Upper lobe of right lung (tissue), 1 donor: ENCODE data around the gene TTYH3. TPM values are rescaled to one million over a fixed set of nuclear protein-coding genes. Genes with fewer than 3 reads are reported as not detected.

Experiments
- ATAC-seq: fragments of 200-7000 bp; cut with Tn5 transposase; one replicate; pipeline ENCODE4 v1.9.1; 2020; ENCODE audit warnings: mild to moderate bottlenecking, moderate library complexity
- DNase-seq: peaks from one replicate; pipeline ENCODE4 v3.0.0-alpha.2; 2020
- H3K27ac ChIP-seq: fragments of 200-600 bp; one replicate; pipeline ENCODE4 v1.8.0; 2022
- H3K27me3 ChIP-seq: fragments of 200-600 bp; one replicate; pipeline ENCODE4 v1.8.0; 2022; ENCODE audit warnings: mild to moderate bottlenecking
- H3K36me3 ChIP-seq: fragments of 200-600 bp; one replicate; pipeline ENCODE4 v1.8.0; 2022
- H3K4me1 ChIP-seq: fragments of 200-600 bp; one replicate; pipeline ENCODE4 v1.8.0; 2022
- H3K4me3 ChIP-seq: fragments of 200-600 bp; one replicate; pipeline ENCODE4 v1.8.0; 2022; ENCODE audit warnings: mild to moderate bottlenecking
- H3K9me3 ChIP-seq: fragments of 200-600 bp; one replicate; pipeline ENCODE4 v1.8.0; 2022
- CTCF ChIP-seq: fragments of 200-600 bp; IDR thresholded peaks from one replicate; pipeline ENCODE4 v1.8.0; 2022; ENCODE audit warnings: antibody characterized with exemption
- intact Hi-C: fragments of 100-400 bp; cut with DNase I; formaldehyde crosslinking; loops from one replicate; pipeline ENCODE4 v1.11.0; 2022
- total RNA-seq: library from RNA; stranded (reverse); fragmentation: NEBNext Ultra II Directional; extraction: Animal tissue kit (Norgen Biotek cat#: 25700); gene quantifications from one replicate; pipeline ENCODE4 v1.2.1, GENCODE V29; 2021
- donor health status: DM: no; HTN: yes; CAD: no; lungs with severe emphysema.

TTYH3 gene
- total RNA-seq, 1 donor from 2014 or later: 48.8 TPM

- intact Hi-C loops: no loop called here
- Histone ChIP-seq H3K36me3 (peaks cover 68% of the 10 kb centered on the region), H3K4me1 (no peaks in the 10 kb centered on the region), H3K9me3 (no peaks in the 10 kb centered on the region), H3K4me3 (no peak overlapping the region), H3K27me3 (no peaks in the 10 kb centered on the region), H3K27ac (no peak overlapping the region)
- TF ChIP-seq CTCF: no peak
- ATAC-seq: no peak
- no peak for DNase-seq
Observed at GRCh38 chr7:2594599-2594998, 37.2 kb upstream of the TTYH3 start.

- no peak for DNase-seq
- intact Hi-C loops: no loop called here
- no peak for TF ChIP-seq CTCF
- Histone ChIP-seq H3K4me3 (no peak overlapping the region), H3K36me3 (peaks cover 75% of the 10 kb centered on the region), H3K4me1 (no peaks in the 10 kb centered on the region), H3K27me3 (no peaks in the 10 kb centered on the region), H3K9me3 (no peaks in the 10 kb centered on the region), H3K27ac (no peak overlapping the region)
- peak; percentile 15 for ATAC-seq
Observed at GRCh38 chr7:2595258-2595860, 36.4 kb upstream of the TTYH3 start.

DNA sequence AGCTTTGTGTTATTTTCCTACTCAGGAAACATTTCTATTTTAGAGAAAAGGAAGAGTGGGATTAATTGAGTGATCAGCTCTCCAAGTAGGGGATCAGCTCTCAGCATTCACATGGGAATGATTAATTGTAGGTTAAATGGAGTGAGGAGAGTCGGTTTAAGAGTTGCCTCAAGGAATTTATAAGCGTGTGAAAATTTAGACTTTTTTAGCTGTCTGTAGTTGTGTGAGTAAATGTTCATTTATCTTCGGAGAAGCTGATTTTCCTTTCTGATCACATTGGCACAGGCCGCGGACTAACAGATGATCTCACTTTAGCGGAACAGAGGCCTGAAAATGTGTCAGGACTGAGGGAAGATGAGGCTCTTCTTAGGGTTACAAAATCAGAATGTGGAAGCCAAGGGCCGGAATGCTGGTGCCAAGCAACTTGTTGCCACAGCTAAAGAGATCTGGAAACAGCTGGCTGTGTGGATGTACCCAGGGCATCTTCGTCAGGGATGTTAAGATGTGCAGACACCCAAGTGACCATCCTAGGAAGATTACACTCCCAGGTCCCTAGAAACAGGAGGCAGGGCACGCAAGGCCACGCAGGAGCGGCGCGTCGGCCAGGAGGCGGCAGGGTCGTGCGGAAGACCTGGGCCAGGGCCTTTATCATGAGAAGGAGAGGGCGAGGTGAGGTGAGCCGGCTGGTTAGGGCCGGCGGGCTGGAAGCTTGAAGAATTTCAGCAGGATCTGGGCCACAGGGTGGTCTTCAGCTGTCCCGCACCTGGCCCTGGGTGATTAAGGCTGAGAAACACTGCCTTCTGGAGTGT lies 35.1 kb upstream of the TTYH3 start:
- Histone ChIP-seq H3K4me3 (no peak overlapping the region), H3K27me3 (no peaks in the 10 kb centered on the region), H3K4me1 (no peaks in the 10 kb centered on the region), H3K9me3 (no peaks in the 10 kb centered on the region), H3K36me3 (peaks cover 81% of the 10 kb centered on the region), H3K27ac (no peak overlapping the region)
- ATAC-seq (no peak), DNase-seq (no peak)
- intact Hi-C loops: no loop called here
- no peak for TF ChIP-seq CTCF

- peaks cover 79% of the 10 kb centered on the region for H3K36me3 ChIP-seq
- DNase-seq (no peak), ATAC-seq (no peak)
- intact Hi-C loops: no loop called here
- H3K9me3 ChIP-seq: no peaks in the 10 kb centered on the region
- H3K27ac ChIP-seq: no peak overlapping the region
- no peaks in the 10 kb centered on the region for H3K27me3 ChIP-seq
- no peak overlapping the region for H3K4me3 ChIP-seq
- no peaks in the 10 kb centered on the region for H3K4me1 ChIP-seq
- TF ChIP-seq CTCF: no peak
Observed at GRCh38 chr7:2597273-2597640, 34.5 kb upstream of the TTYH3 start.

GRCh38 chr7:2598154-2598823 lies 33.5 kb upstream of the TTYH3 start:
- H3K4me3 ChIP-seq: no peak overlapping the region
- no peak for DNase-seq
- ATAC-seq: no peak
- no peak overlapping the region for H3K27ac ChIP-seq
- TF ChIP-seq CTCF: no peak
- H3K36me3 ChIP-seq: peaks cover 69% of the 10 kb centered on the region
- no peaks in the 10 kb centered on the region for H3K9me3 ChIP-seq
- intact Hi-C loops: no loop called here
- H3K27me3 ChIP-seq: no peaks in the 10 kb centered on the region
- H3K4me1 ChIP-seq: no peaks in the 10 kb centered on the region
